Heart left ventricle (tissue), 16 donors: ENCODE results near the gene TOP1. TPM values are rescaled to one million over a fixed set of nuclear protein-coding genes. Genes with fewer than 3 reads are reported as not detected.
A peak's percentile ranks its signal among the peaks of the same experiment; 100 is the strongest.

Experiments used
- ATAC-seq, 4 donors: fragments of 200-7000 bp; cut with Tn5 transposase; one replicate each; pipeline ENCODE4 v1.9.1; 2020 to 2022; ENCODE audit warnings: moderate library complexity in 4 of 4, mild to moderate bottlenecking in 3 of 4, moderate number of reproducible peaks in 1 of 4
- DNase-seq, 5 donors: peaks; one replicate each; pipeline ENCODE4 v3.0.0-alpha.2; 2020
- H3K27ac ChIP-seq, 12 donors: fragments of 200-600 bp; sonication (generic) in 4 of 12; one replicate each; pipeline versions ENCODE4 v1.5.0 to v1.8.0; 2016 to 2022; ENCODE audit warnings: mild to moderate bottlenecking in 2 of 12
- H3K27me3 ChIP-seq, 9 donors: fragments of 200-600 bp; sonication (generic) in 2 of 9; one replicate each; pipeline versions ENCODE4 v1.5.1 to v1.8.0; 2016 to 2022; ENCODE audit warnings: mild to moderate bottlenecking in 3 of 9
- H3K36me3 ChIP-seq, 9 donors: fragments of 200-600 bp; sonication (generic) in 2 of 9; one replicate each; pipeline versions ENCODE4 v1.5.0 to v1.8.0; 2018 to 2022; ENCODE audit warnings: mild to moderate bottlenecking in 2 of 9
- H3K4me1 ChIP-seq, 12 donors: fragments of 200-600 bp; sonication (generic) in 4 of 12; one replicate each; pipeline versions ENCODE4 v1.5.0 to v1.8.0; 2016 to 2022; ENCODE audit warnings: mild to moderate bottlenecking in 3 of 12
- H3K4me3 ChIP-seq, 12 donors: fragments of 200-600 bp; sonication (generic) in 4 of 12; one replicate each; pipeline versions ENCODE4 v1.5.0 to v1.8.0; 2017 to 2022; ENCODE audit warnings: mild to moderate bottlenecking in 9 of 12, moderate library complexity in 4 of 12
- H3K9me3 ChIP-seq, 12 donors: fragments of 200-600 bp; sonication (generic) in 4 of 12; one replicate each; pipeline versions ENCODE4 v1.5.0 to v1.8.0; 2016 to 2022; ENCODE audit warnings: mild to moderate bottlenecking in 1 of 12
- CTCF ChIP-seq, 12 donors: fragments of 200-600 bp; sonication (generic) in 4 of 12; IDR thresholded peaks; one replicate each; pipeline versions ENCODE4 v1.5.0 to v1.8.0; 2018 to 2022; ENCODE audit warnings: antibody characterized with exemption in 12 of 12, mild to moderate bottlenecking in 5 of 12
- POLR2A ChIP-seq, 2 donors: fragments of 450-650 bp; IDR thresholded peaks; one replicate each; pipeline ENCODE4 v1.6.1; 2017; ENCODE audit warnings: antibody characterized with exemption in 2 of 2, mild to moderate bottlenecking in 2 of 2, moderate library complexity in 2 of 2
- WGBS, 4 donors: extraction: QIAGEN DNeasy Blood & Tissue Kit in 2 of 4; methylation state at CpG; one replicate each; pipeline versions ENCODE4 v1.1.5 to v1.1.7; 2013 to 2018; 5-methylcytosine and 5-hydroxymethylcytosine counted together
- intact Hi-C, 10 donors: fragments of 100-400 bp; cut with DNase I; formaldehyde crosslinking; loops; one replicate each; pipeline versions ENCODE4 v1.11.1 to v1.14.2; 2022
- polyA plus RNA-seq, 2 donors: library from polyadenylated mRNA; stranded (reverse); fragments of 200-250 nt; gene quantifications; one replicate each; pipeline ENCODE4 v1.2.3, GENCODE V29; 2013
- total RNA-seq, 9 donors: library from RNA; depleted of rRNA in 2 of 9; stranded (reverse); fragments of >200 nt in 2 of 9; fragmentation: NEBNext Ultra II Directional in 3 of 9; extraction: Animal tissue kit (Norgen Biotek cat#: 25700) in 3 of 9; gene quantifications; one replicate each; pipeline versions ENCODE4 v1.1.0 to v1.2.4, GENCODE V29; 2016 to 2023
- donor health status: ischemic (EF 13 %, LVEDD 7.1; RV severe dilation, severe dysfunction).
- donor health status: healthy with polysubstance abuse.
- donor health status: DM: no; HTN: yes; CAD: no.
- donor health status: DM: no; HTN: no; CAD: no.
- donor health status: ischemic (EF 25% LVEDD 6.9; RV normal size, moderate dysfunction).
- donor health status: ischemic (EF 25% LVEDD 5.7; RV mildly dilated, moderate dysfunction).
- donor health status: healthy.
- donor health status: DM: yes; HTN: yes; CAD: no.
- donor health status: ischemic (EF 35%, LVEDD 5.7; RV mildly dilated, moderate dysfunction).
- donor health status: nonischemic (EF 11% LVEDD 7.7; RV severe dilation, severe dysfunction).
- donor health status: DM: yes; HTN: yes; CAD: no.
- donor health status: PGD.
- donor health status: ischemic (EF 29% LVEDD 5.4; RV normal size, mild dysfunction).
- donor health status: nonischemic (EF 23%, LVEDD 6.1; RV moderate dilation, normal function).

The TOP1 gene
- total and polyA plus RNA-seq, 11 donors: 11.6 to 32.3 (median 21.4) TPM

GRCh38 chr20:41006126-41006935, 22.3 kb upstream of the TOP1 start:
- WGBS, 4 donors: 91 to 95% (median 93%) methylated on average over 13 of the region's 13 CpGs
- ATAC-seq: no peak

GRCh38 chr20:41006936-41007474, 21.6 kb upstream of the TOP1 start:
- 93 to 100% (median 95%) methylated on average over 2 of the region's 2 CpGs for WGBS, 4 donors
- Histone ChIP-seq H3K27ac (peak overlapping the region in 1 of 12 donors; percentile 80), H3K9me3 (peaks cover 0 to 12% (median 0%) of the 10 kb centered on the region in 12 donors), H3K4me3 (no peak overlapping the region), H3K27me3 (no peaks in the 10 kb centered on the region), H3K36me3 (no peaks in the 10 kb centered on the region), H3K4me1 (peaks cover 0 to 68% (median 26%) of the 10 kb centered on the region in 12 donors)
- intact Hi-C loops: no loop called here
- no peak for ATAC-seq
- no peak for DNase-seq
- TF ChIP-seq POLR2A (IDR thresholded peaks at IDR 0.05) (no peak), CTCF (IDR thresholded peaks at IDR 0.05) (no peak)

More at GRCh38 chr20:41006126-41006935, 22.3 kb upstream of the TOP1 start:
- Histone ChIP-seq H3K4me3 (no peak overlapping the region), H3K27me3 (no peaks in the 10 kb centered on the region), H3K9me3 (peaks cover 0 to 12% (median 0%) of the 10 kb centered on the region in 12 donors), H3K4me1 (peaks cover 0 to 65% (median 26%) of the 10 kb centered on the region in 12 donors), H3K36me3 (no peaks in the 10 kb centered on the region), H3K27ac (peak overlapping the region in 7 of 12 donors; percentile 28 to 73 (median 55))
- no peak for DNase-seq
- intact Hi-C loops: no loop called here
- TF ChIP-seq POLR2A (IDR thresholded peaks at IDR 0.05) (no peak), CTCF (IDR thresholded peaks at IDR 0.05) (no peak)

GRCh38 chr20:41007481-41007880, 21.1 kb upstream of the TOP1 start:
- no peak overlapping the region for H3K4me3 ChIP-seq
- no peak for ATAC-seq
- TF ChIP-seq POLR2A (IDR thresholded peaks at IDR 0.05) (no peak), CTCF (IDR thresholded peaks at IDR 0.05) (no peak)
- 90 to 100% (median 96%) methylated on average over 3 of the region's 3 CpGs for WGBS, 4 donors
- no peaks in the 10 kb centered on the region for H3K27me3 ChIP-seq
- peaks cover 0 to 12% (median 0%) of the 10 kb centered on the region in 12 donors for H3K9me3 ChIP-seq
- H3K4me1 ChIP-seq: peaks cover 0 to 66% (median 26%) of the 10 kb centered on the region in 12 donors
- peak overlapping the region in 1 of 12 donors; percentile 80 for H3K27ac ChIP-seq
- intact Hi-C loops: no loop called here
- H3K36me3 ChIP-seq: no peaks in the 10 kb centered on the region
- no peak for DNase-seq

DNA sequence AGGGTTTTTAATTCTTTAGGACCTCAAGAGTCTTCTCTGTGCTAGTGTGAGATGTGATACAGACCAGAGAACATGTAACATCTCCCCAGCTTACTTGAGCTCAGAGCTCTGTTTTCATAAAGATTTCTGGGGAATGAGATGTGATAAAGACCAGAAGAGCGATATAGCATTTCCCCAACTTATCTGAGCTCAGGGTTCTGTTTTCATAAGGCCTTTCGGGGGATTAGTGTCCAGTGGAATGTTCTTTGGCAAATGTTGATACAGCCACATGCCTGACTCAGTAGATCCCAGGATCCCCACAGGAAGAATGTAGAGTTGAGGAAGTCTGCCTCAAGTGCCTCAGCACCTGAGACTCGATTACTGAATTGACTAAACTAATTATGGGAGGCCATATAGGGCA, 18.7 kb upstream of the TOP1 start:
- Histone ChIP-seq H3K36me3 (no peaks in the 10 kb centered on the region), H3K27ac (no peak overlapping the region), H3K27me3 (no peaks in the 10 kb centered on the region), H3K4me3 (no peak overlapping the region), H3K4me1 (peaks cover 0 to 52% (median 12%) of the 10 kb centered on the region in 12 donors), H3K9me3 (peaks cover 0 to 12% (median 0%) of the 10 kb centered on the region in 12 donors)
- no peak for DNase-seq
- TF ChIP-seq CTCF (IDR thresholded peaks at IDR 0.05) (no peak), POLR2A (IDR thresholded peaks at IDR 0.05) (no peak)
- 66 to 78% (median 68%) methylated on average over 3 of the region's 3 CpGs for WGBS, 4 donors
- intact Hi-C loops: no loop called here
- no peak for ATAC-seq
